ENCODE data around the gene CSTB. TPM values are rescaled to one million over a fixed set of nuclear protein-coding genes. Genes with fewer than 3 reads are reported as not detected.

CSTB gene
- total RNA-seq = 18.5 and 22.1 TPM in 2 replicates

GRCh38 chr21:43775795-43776430 lies at the start of gene CSTB:
CSTB (minus strand) TSS chr21:43776308; CDS start chr21:43776269, 39 bp downstream.

DNA sequence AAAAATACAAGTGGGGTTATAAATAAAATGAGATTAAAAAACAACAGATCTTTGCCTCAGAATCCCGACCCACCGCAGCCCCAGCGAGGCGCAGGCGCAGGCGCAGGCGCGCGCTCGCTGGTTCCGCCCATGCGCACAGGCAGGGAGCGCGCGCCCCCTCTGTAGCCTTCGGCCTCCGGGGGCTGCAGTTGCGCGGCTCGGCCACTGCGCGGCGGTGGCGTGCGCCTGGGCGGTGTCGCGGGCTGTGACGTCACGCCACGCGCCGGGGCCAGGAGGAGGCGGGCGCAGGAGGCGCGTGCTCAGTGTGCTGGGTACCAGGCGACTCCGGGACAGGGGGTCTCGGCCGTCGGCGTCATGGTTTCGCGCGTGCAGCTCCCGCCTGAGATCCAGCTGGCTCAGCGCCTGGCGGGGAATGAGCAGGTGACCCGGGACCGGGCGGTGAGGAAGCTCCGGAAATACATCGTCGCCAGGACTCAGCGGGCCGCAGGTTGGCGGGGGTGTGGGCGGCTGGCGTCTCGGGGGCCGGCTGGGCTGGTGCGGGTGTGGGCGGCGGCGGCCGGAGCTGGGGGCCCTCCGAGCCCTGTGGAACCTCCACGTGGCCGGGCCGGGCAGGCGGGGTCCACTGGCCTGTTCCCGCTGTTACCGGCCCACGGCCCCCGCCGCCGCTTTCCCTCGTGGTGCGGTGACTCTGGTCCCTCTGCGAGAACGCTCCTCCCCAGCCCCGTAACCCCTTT lies 13.3 kb upstream of the CSTB start, which contains the start of gene RRP1:
Gene RRP1 (plus strand): TSS at position 302 of the 734 bp plus-strand sequence. CDS start 53 bp downstream, at position 355.

Small RNAs within 50 kb of the gene (small RNA-seq; reads per million reads assigned to genes)
- gene AP001052.1 = not detected

Other genes starting within 250 kb of the CSTB start
- 1.1 and 1.3 TPM in 2 replicates for gene HSF2BP, start 116.8 kb downstream of the CSTB start, total RNA-seq
- 60.8 and 66.0 TPM in 2 replicates for gene RRP1B, start 116.7 kb downstream of the CSTB start, total RNA-seq
- gene PDXK, start 57.2 kb downstream of the CSTB start, total RNA-seq = 34.4 and 63.3 TPM in 2 replicates
- 31.8 and 34.5 TPM in 2 replicates for gene RRP1, start 13.3 kb upstream of the CSTB start, total RNA-seq
- gene AGPAT3, start 88.9 kb upstream of the CSTB start, total RNA-seq = 53.5 and 74.7 TPM in 2 replicates
- 34.0 and 37.8 TPM in 2 replicates for gene TRAPPC10, start 236.0 kb upstream of the CSTB start, total RNA-seq